ENCODE results near the gene CPNE5. TPM values are rescaled to one million over a fixed set of nuclear protein-coding genes. Genes with fewer than 3 reads are reported as not detected.

CPNE5 gene
- polyA plus RNA-seq, 2 of the 4 experiments (the other 2 are of a cell fraction): 0.03 to 0.13 TPM

DNA sequence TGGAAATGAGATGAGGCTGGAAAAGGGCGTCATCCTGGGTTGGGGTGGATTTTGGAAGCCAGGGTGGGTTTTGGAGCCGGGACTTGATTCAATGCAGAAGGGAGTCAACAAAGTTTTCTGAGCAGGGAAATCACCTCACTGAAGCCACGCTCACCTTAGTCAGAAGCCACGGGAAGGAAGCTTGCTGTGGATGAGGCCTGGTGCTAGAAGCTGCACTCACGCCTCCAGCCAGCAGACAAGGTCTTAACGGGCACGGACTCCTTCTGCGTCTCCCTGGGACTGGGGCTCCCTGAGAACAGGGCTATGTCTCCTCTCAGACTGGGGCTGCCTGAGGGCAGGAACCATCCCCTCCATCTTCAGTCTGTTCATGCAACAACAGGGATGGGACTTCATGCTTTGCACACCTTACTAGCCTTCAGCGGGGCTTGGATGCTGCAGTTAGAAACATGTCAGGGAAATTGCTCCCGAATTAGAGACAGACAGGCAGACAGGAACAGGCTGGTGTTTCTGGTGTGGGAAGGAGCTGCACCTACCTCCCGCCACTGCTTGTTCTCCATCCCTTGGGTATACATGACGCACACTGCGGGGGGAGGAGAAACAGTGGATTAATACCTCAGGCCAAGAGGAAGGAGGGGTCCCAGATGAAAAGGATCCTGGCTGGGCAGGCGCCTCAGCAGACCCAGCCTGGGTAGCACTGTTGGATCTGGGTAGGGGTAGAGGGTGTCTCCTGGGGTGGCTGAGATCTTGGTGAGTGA is 17.5 kb downstream of the CPNE5 start:
- Histone ChIP-seq H3K4me3 (no peak overlapping the region), H3K27ac (no peak overlapping the region), H3K9me3 (no peaks in the 10 kb centered on the region), H3K4me1 (no peaks in the 10 kb centered on the region), H3K4me2 (no peak overlapping the region)
- TF ChIP-seq CHD4 (IDR thresholded peaks at IDR 0.05; ENCODE audit: borderline replicate concordance): no peak
- TF ChIP-seq, protein P1, sequence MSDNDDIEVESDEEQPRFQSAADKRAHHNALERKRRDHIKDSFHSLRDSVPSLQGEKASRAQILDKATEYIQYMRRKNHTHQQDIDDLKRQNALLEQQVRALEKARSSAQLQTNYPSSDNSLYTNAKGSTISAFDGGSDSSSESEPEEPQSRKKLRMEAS (IDR thresholded peaks at IDR 0.05): no peak
- DNase-seq (ENCODE audit: low read depth in 1 of 2, low spot score in 1 of 2): no peak
- no peak for FAIRE-seq
- WGBS (ENCODE audit: missing lambda C conversion rate): 86% methylated on average over 11 of the region's 14 CpGs
- ChIA-PET POLR2A (no interaction called here), CTCF (no interaction called here)
- ATAC-seq: no peak

- FAIRE-seq (no peak), ATAC-seq (no peak), DNase-seq (ENCODE audit: low read depth in 1 of 2, low spot score in 1 of 2) (no peak)
- Histone ChIP-seq H3K4me1 (no peaks in the 10 kb centered on the region), H3K4me3 (no peak overlapping the region), H3K27ac (no peak overlapping the region), H3K9me3 (no peaks in the 10 kb centered on the region), H3K4me2 (no peak overlapping the region)
- CTCF ChIA-PET: interaction anchor here (0.9 kb wide), 1 partner anchor 8 kb away, joined by 4 read pairs; no protein-coding TSS in a partner anchor
- WGBS (ENCODE audit: missing lambda C conversion rate): 73% methylated on average over 12 of the region's 12 CpGs
- no peak for TF ChIP-seq HOXB5 (CRISPR knock-in tag; IDR thresholded peaks at IDR 0.05)
- TF ChIP-seq ZC3H11A (IDR thresholded peaks at IDR 0.05): no peak
- no peak for TF ChIP-seq RARB (CRISPR knock-in tag; IDR thresholded peaks at IDR 0.05)
- TF ChIP-seq POLR2AphosphoS2 (conservative IDR thresholded peaks at IDR 0.05; ENCODE audit: low read length): no peak
- POLR2A ChIA-PET: no interaction called here
These were observed 18.3 kb downstream of the CPNE5 start for GRCh38 chr6:36820700-36821580.

GRCh38 chr6:36818756-36819155 is 20.5 kb downstream of the CPNE5 start:
- H3K9me3 ChIP-seq: no peaks in the 10 kb centered on the region
- FAIRE-seq: no peak
- 79% methylated on average over 4 of the region's 4 CpGs for whole genome bisulfite sequencing (ENCODE audit: missing lambda C conversion rate)
- CTCF ChIA-PET: no interaction called here
- H3K4me3 ChIP-seq: no peak overlapping the region
- no peaks in the 10 kb centered on the region for H3K4me1 ChIP-seq
- POLR2A ChIA-PET: no interaction called here
- TF ChIP-seq REST (IDR thresholded peaks at IDR 0.05): no peak
- TF ChIP-seq CBX8 (IDR thresholded peaks at IDR 0.05): no peak
- TF ChIP-seq KDM5A (IDR thresholded peaks at IDR 0.05): no peak
- no peak for TF ChIP-seq POLR2A (IDR thresholded peaks at IDR 0.05; ENCODE audit: low read length)
- TF ChIP-seq PHF8 (IDR thresholded peaks at IDR 0.05; ENCODE audit: borderline replicate concordance, low read depth): no peak
- no peak for TF ChIP-seq ZNF302 (CRISPR knock-in tag; IDR thresholded peaks at IDR 0.05)
- TF ChIP-seq JUNB (IDR thresholded peaks at IDR 0.05): no peak
- TF ChIP-seq, protein P2, sequence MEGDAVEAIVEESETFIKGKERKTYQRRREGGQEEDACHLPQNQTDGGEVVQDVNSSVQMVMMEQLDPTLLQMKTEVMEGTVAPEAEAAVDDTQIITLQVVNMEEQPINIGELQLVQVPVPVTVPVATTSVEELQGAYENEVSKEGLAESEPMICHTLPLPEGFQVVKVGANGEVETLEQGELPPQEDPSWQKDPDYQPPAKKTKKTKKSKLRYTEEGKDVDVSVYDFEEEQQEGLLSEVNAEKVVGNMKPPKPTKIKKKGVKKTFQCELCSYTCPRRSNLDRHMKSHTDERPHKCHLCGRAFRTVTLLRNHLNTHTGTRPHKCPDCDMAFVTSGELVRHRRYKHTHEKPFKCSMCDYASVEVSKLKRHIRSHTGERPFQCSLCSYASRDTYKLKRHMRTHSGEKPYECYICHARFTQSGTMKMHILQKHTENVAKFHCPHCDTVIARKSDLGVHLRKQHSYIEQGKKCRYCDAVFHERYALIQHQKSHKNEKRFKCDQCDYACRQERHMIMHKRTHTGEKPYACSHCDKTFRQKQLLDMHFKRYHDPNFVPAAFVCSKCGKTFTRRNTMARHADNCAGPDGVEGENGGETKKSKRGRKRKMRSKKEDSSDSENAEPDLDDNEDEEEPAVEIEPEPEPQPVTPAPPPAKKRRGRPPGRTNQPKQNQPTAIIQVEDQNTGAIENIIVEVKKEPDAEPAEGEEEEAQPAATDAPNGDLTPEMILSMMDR (IDR thresholded peaks at IDR 0.05): no peak
- TF ChIP-seq HDAC2 (IDR thresholded peaks at IDR 0.05): no peak
- DNase-seq (ENCODE audit: low read depth in 1 of 2, low spot score in 1 of 2): no peak
- no peak overlapping the region for H3K27ac ChIP-seq
- H3K4me2 ChIP-seq: no peak overlapping the region
- no peak for ATAC-seq
